NCI-H774 (cell line): Measurements from ENCODE around the gene BLACAT1.
"Not testable (repeated sequence)": the region's sequence is repeated elsewhere in the genome, so short reads cannot be mapped to it uniquely, and the experiment has no call there.

Experiments
- DNase-seq: peaks from one replicate; lab custom pipeline; 2025; lab: John Stamatoyannopoulos, UW

The BLACAT1 gene

DNA sequence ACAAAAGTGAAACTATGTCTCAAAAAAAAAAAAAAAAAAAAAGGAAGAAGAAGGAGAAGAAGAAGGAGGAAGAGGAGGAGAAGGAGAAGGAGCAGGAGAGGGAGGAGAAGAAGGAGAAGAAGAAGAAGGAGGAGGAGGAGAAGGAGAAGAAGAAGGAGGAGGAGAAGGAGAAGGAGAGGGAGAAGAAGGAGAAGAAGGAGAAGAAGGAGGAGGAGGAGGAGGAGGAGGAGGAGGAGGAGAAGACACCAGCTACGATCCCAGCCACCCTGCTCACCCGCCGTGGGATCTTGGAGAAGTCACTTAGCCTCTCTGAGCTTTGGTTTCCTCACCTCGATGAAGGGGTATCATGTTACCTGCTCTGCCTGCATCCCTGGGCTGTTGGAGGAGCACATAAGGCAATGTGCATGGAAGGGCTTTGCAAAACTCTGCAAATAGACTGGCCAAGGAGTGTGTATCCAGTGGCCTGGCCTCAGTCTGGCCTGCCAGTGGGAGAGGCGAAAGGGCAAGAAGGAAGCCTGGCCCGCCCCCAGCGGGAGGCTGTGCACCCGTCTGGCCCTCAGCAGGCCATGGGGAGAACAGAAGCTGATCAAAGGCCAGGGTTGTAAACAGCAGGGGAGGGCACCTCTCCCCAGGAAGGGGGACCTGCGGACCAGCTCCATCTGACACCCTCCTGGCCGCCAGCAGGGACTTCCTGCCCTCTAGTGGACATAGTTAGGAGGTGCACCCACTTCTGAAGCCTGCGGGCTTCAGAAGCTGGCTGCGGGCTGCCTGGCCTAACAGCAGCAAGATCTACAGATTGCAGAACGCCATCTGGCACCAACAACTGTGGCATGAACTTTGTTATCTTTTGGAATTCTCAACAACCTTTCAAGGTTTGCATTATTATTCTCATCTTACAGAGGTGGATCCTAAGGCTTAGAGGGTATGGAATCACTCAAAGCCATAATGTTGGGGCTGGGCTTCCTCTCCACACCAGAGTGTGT is 29.4 kb upstream of the BLACAT1 start:
- DNase-seq = peak; percentile 79

- DNase-seq = no peak
Observed at GRCh38 chr1:205483372-205483771, 27.5 kb upstream of the BLACAT1 start.

GRCh38 chr1:205482587-205482986 is 26.7 kb upstream of the BLACAT1 start:
- not testable (repeated sequence) for DNase-seq

- no peak for DNase-seq
Observed at GRCh38 chr1:205481629-205482151, 25.8 kb upstream of the BLACAT1 start.

GRCh38 chr1:205481218-205481617 is 25.4 kb upstream of the BLACAT1 start:
- no peak for DNase-seq

GRCh38 chr1:205480349-205480985 is 24.6 kb upstream of the BLACAT1 start:
- DNase-seq = no peak

DNA sequence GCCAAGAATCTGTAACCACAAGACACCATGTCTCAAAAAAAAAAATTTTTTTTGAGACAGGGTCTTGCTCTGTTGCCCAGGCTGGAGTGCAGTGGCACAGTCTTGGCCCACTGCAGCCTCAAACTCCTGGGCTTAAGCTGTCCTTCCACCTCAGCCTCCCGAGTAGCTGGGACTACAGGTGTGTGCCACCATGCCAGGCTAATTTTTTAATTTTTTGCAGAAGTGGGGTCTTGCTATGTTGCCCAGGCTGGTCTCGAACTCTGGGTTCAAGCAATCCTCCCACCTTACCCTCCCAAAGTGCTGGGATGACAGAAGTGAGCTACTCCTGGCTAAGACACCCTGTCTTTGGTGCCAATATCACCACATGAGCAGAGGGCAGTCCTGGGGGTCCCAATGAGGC is 23.1 kb upstream of the BLACAT1 start:
- DNase-seq = not testable (repeated sequence)

DNA sequence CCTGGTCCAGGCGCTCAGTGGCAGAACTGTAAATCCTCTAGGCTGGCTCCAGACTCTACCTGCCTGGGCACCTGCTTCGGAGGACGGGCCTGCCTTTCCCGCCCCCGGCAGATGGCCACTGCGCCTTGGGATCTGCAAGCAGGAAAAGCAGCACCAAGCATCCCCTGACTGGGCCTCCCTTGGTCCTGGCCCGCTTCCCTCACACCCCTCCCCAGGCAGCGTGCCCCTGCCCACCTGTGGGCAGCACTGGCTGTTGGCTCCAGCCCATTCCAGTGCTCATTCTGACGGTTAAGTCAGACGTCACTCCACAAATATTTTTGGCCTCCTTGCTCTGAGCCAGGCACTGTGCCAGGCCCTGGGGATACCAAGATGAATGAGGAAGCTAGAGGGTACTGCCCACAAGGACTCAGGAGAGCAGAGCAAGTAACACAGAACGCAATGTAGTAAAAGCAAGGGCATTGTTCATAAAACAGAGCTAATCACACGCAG is 22.0 kb upstream of the BLACAT1 start:
- DNase-seq = no peak

GRCh38 chr1:205477121-205477758 is 21.4 kb upstream of the BLACAT1 start:
- DNase-seq = no peak

- DNase-seq = no peak
Observed at GRCh38 chr1:205476648-205477047, 20.8 kb upstream of the BLACAT1 start.

DNA sequence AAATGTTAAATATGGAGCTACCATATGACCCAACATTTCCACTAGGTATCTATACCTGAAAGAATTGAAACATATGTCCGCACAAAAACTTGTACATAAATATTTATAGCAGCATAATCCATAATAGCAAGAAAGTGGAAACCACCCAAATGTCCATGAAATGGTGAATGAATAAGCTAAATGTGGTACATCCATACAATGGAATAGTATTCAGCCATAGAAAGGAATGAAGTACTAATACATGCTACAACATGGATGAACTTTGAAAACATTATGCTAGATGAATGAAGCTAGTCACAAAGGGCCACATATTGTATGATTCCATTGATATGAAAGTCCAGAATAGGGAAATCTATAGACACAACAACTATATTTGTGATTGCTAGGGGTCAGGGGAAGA is 20.0 kb upstream of the BLACAT1 start:
- no peak for DNase-seq

- DNase-seq = no peak
Observed at GRCh38 chr1:205474571-205474970, 18.7 kb upstream of the BLACAT1 start.

- DNase-seq = no peak
Observed at GRCh38 chr1:205473966-205474365, 18.1 kb upstream of the BLACAT1 start.

GRCh38 chr1:205473475-205473874 is 17.6 kb upstream of the BLACAT1 start:
- no peak for DNase-seq

GRCh38 chr1:205472737-205473441 is 17.0 kb upstream of the BLACAT1 start:
- DNase-seq = no peak

- no peak for DNase-seq
Observed at GRCh38 chr1:205470131-205470530, 14.3 kb upstream of the BLACAT1 start.

DNA sequence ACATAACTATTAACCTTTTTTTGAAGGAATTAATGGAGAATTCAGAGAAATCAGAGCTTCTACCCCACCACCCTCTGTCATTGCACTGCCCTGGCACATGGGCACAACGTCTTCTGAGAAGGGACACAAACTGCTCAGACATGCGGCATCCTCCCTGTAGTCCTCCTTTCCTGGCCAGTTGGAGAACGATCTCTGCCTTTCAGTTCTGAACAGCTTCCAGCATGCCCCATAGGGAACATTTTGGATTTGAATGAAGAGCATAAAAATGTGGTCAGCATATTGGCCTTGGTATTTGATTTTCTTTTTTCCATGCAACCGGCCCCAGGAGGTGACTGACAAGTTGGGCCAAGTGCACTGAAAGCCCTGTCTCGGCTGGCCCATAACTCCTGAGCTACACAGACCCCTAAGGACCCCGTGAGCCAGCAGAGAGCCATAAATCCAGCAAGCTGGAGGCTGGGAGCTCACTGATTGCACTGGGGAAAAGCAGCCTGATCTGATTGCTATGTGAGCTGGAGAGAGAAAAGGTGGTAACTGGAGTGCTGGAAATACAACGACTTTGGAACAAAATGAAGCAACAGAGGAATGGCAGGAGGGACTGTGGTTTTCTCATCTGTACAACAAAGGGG is 10.9 kb upstream of the BLACAT1 start:
- DNase-seq = no peak

DNA sequence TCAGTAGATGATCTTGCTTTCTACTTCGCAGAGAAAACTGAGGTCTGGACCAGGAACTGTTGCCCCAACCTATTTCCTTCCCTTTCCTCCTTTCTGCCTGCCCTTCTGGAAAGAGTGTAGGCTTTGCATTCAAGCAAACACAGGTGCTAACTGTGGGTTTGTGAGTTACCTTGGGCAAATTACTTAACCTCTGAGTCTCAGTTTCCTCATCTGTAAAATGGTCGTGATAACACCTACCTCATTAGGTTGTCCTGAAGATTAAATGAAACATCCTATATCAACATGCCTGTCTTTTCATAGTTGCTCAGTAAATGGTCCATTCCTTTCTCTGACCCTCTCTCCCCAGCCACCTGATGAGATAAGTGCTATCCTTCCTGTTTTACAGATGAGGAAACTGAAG is 9.5 kb upstream of the BLACAT1 start:
- DNase-seq = no peak

DNA sequence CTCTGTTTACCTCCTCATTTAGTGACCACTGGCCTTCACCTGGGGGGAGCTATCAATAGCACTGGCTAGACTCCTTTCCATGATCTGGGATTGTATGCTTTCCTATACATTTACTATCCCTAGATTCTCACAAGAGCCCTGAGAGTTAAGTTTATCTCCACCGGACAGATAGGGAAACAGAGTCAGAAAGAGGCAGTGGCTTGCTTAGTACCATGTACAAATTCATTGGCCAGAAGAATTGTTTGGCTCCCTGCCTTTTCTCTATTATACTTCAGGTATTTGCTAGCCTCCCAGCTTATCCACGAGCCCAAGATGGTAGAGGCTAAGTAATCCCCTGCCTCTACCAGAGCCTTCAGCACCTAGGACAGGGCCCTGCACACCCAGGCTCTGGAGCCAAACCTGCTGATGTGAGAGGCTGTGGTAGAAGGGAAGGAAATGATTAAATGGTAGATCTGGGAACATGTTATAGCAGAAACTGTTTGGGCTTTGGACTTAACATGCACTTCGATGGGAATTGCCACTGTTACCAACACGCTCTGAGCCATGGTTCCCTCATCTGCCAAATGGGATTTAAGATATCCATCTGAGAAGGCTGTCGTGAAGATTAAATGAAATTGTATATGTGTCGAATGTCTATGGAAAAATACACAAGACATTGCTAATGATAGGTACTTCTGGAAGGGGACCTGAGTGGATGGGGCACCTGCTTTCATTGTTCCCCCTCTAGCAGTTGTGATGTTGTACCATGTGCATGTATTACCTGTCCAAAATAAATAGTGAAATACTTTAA is 3.1 kb upstream of the BLACAT1 start:
- no peak for DNase-seq
